GM23338 (cell line): Measurements from ENCODE around the gene CAMKV. TPM values are rescaled to one million over a fixed set of nuclear protein-coding genes. Genes with fewer than 3 reads are reported as not detected.
A peak's percentile ranks its signal among the peaks of the same experiment; 100 is the strongest.

Source experiments
- ATAC-seq: fragments of 200-7000 bp; cut with Tn5 transposase; 3 replicates; pipeline ENCODE4 v1.9.1; 2020
- DNase-seq: peaks from one replicate; pipeline ENCODE4 v3.0.0-alpha.2; 2015; ENCODE audit warnings: low spot score
- H2AFZ ChIP-seq: fragments of 200-600 bp; sonication (generic); 2 replicates; pipeline ENCODE4 v1.8.0; 2016; ENCODE audit warnings: antibody characterized with exemption, mild to moderate bottlenecking, moderate library complexity
- H3F3A ChIP-seq: fragments of 200-600 bp; sonication (generic); replicated peaks from 2 replicates; pipeline ENCODE4 v1.8.0; 2017; ENCODE audit warnings: antibody characterized with exemption, mixed run types, low read depth
- H3K27ac ChIP-seq: fragments of 200-600 bp; sonication (generic); 2 replicates; pipeline ENCODE4 v1.6.1; 2016; ENCODE audit warnings: low read depth
- H3K27me3 ChIP-seq: fragments of 200-600 bp; sonication (generic); 2 replicates; pipeline ENCODE4 v1.8.0; 2016; ENCODE audit warnings: mild to moderate bottlenecking, mixed run types, moderate library complexity; ENCODE audit not compliant: insufficient read depth
- H3K36me3 ChIP-seq: fragments of 200-600 bp; sonication (generic); 2 replicates; pipeline ENCODE4 v1.8.0; 2016; ENCODE audit warnings: mild to moderate bottlenecking; ENCODE audit not compliant: insufficient read depth
- H3K4me1 ChIP-seq: fragments of 200-600 bp; sonication (generic); 2 replicates; pipeline ENCODE4 v1.8.0; 2016; ENCODE audit warnings: mild to moderate bottlenecking, moderate library complexity; ENCODE audit not compliant: insufficient read depth
- H3K4me2 ChIP-seq: fragments of 200-600 bp; sonication (generic); 2 replicates; pipeline ENCODE4 v1.7.1; 2017; ENCODE audit warnings: mixed run types
- H3K4me3 ChIP-seq: fragments of 200-600 bp; sonication (generic); 2 replicates; pipeline ENCODE4 v1.6.1; 2016; ENCODE audit warnings: mixed run types
- H3K79me2 ChIP-seq: fragments of 200-600 bp; sonication (generic); replicated peaks from 2 replicates; pipeline ENCODE4 v1.8.0; 2017; ENCODE audit warnings: mild to moderate bottlenecking; ENCODE audit not compliant: insufficient read depth
- H3K9me2 ChIP-seq: fragments of 200-600 bp; sonication (generic); 2 replicates; pipeline ENCODE4 v1.8.0; 2017; ENCODE audit not compliant: insufficient read depth
- H4K20me1 ChIP-seq: fragments of 200-600 bp; sonication (generic); replicated peaks from 2 replicates; pipeline ENCODE4 v1.8.0; 2017; ENCODE audit warnings: mild to moderate bottlenecking; ENCODE audit not compliant: insufficient read depth
- H3K27ac Mint-ChIP-seq: 2 replicates; pipeline ENCODE4 v1.8.0; 2020; ENCODE audit warnings: inconsistent platforms, mild to moderate bottlenecking, moderate library complexity, mixed read lengths
- H3K27me3 Mint-ChIP-seq: 3 replicates; pipeline ENCODE4 v1.8.0; 2022; ENCODE audit warnings: low read depth, mild to moderate bottlenecking, moderate library complexity, mixed read lengths, inconsistent platforms; ENCODE audit not compliant: insufficient read depth, poor library complexity
- H3K36me3 Mint-ChIP-seq: 3 replicates; pipeline ENCODE4 v1.8.0; 2021; ENCODE audit warnings: low read depth, mild to moderate bottlenecking, inconsistent platforms, moderate library complexity, mixed read lengths
- H3K4me1 Mint-ChIP-seq: 3 replicates; pipeline ENCODE4 v1.8.0; 2020; ENCODE audit warnings: mild to moderate bottlenecking, inconsistent platforms, mixed read lengths
- H3K4me3 Mint-ChIP-seq: 3 replicates; pipeline ENCODE4 v1.8.0; 2021; ENCODE audit warnings: moderate library complexity, mild to moderate bottlenecking, inconsistent platforms, mixed read lengths
- H3K9me3 Mint-ChIP-seq: 3 replicates; pipeline ENCODE4 v1.8.0; 2020; ENCODE audit warnings: moderate library complexity, mild to moderate bottlenecking, inconsistent platforms, mixed read lengths
- CREB1 ChIP-seq: fragments of 250-450 bp; sonication (Bioruptor Pico); IDR thresholded peaks from 2 replicates; pipeline ENCODE4 v1.5.0; 2020; ENCODE audit warnings: low read depth, mild to moderate bottlenecking, moderate library complexity
- CTCF ChIP-seq, 2 experiments: fragments of 200-600 bp in 1 of 2; sonication (generic) in 1 of 2; conservative IDR thresholded peaks; 2 replicates each; pipeline versions ENCODE4 v1.5.1 to v1.6.1; 2016 to 2017; ENCODE audit warnings: antibody characterized with exemption in 2 of 2, low read depth in 2 of 2, mild to moderate bottlenecking in 2 of 2, moderate library complexity in 1 of 2
- ETS1 ChIP-seq: IDR thresholded peaks from 2 replicates; pipeline ENCODE4 v1.6.1; 2016; ENCODE audit warnings: antibody characterized with exemption
- EZH2 ChIP-seq: fragments of 200-600 bp; sonication (generic); IDR thresholded peaks from one replicate; pipeline ENCODE4 v1.8.0; 2017; ENCODE audit warnings: antibody characterized with exemption, mild to moderate bottlenecking, low read depth; ENCODE audit not compliant: unreplicated experiment
- EZH2phosphoT487 ChIP-seq: fragments of 200-600 bp; sonication (generic); IDR thresholded peaks from one replicate; pipeline ENCODE4 v1.8.1; 2018; ENCODE audit warnings: antibody characterized with exemption; ENCODE audit not compliant: unreplicated experiment
- NANOG ChIP-seq: IDR thresholded peaks from 2 replicates; pipeline ENCODE4 v1.6.1; 2016; ENCODE audit warnings: antibody characterized with exemption, borderline replicate concordance
- POLR2AphosphoS5 ChIP-seq: IDR thresholded peaks from 2 replicates; pipeline ENCODE4 v1.6.1; 2016; ENCODE audit warnings: antibody characterized with exemption, low read depth
- REST ChIP-seq: IDR thresholded peaks from one replicate; pipeline ENCODE4 v1.6.1; 2018; ENCODE audit warnings: antibody characterized with exemption; ENCODE audit not compliant: unreplicated experiment
- STAT1 ChIP-seq: IDR thresholded peaks from one replicate; pipeline ENCODE4 v1.6.1; 2016; ENCODE audit warnings: antibody characterized with exemption; ENCODE audit not compliant: unreplicated experiment
- ZNF114 ChIP-seq: fragments of 250-450 bp; sonication (Bioruptor Pico); IDR thresholded peaks from 2 replicates; pipeline ENCODE4 v1.5.0; 2020; ENCODE audit warnings: mild to moderate bottlenecking, moderate library complexity
- ZNF331 ChIP-seq: fragments of 250-450 bp; sonication (Bioruptor Pico); IDR thresholded peaks from 2 replicates; pipeline ENCODE4 v1.5.0; 2020; ENCODE audit warnings: low read depth, mild to moderate bottlenecking, moderate library complexity
- ZNF462 ChIP-seq: fragments of 250-450 bp; sonication (Bioruptor Pico); IDR thresholded peaks from 2 replicates; pipeline ENCODE4 v1.5.0; 2020; ENCODE audit warnings: mild to moderate bottlenecking, moderate library complexity
- polyA plus RNA-seq: library from polyadenylated mRNA; unstranded; fragments of >200 nt; fragmentation: Nextera tagmentation; extraction: Ambion mirVana; gene quantifications from 2 replicates; pipeline ENCODE4 v1.2.1, GENCODE V29; 2016
- total RNA-seq: library from RNA; depleted of rRNA; stranded (reverse); fragments of >200 nt; shearing (Covaris generic); gene quantifications from 2 replicates; pipeline ENCODE4 v1.2.3, GENCODE V29; 2014

Gene CAMKV
- total and polyA plus RNA-seq, 2 experiments from 2014 or later: 38.3 to 80.1 TPM

GRCh38 chr3:49903451-49904424 is 34.0 kb upstream of the CAMKV start, which contains the start of gene MST1R:
Gene MST1R (minus strand): TSS chr3:49903873. CDS start chr3:49903609, 264 bp downstream.
- H3K9me2 ChIP-seq: peaks cover 5% of the 10 kb centered on the region; the same call in 1 of the 2 replicates
- H3K4me2 ChIP-seq: peak within 1 kb of the TSS; percentile 70
- Mint-ChIP-seq H3K4me3 (peak within 1 kb of the TSS; percentile 69), H3K27ac (peak within 1 kb of the TSS; percentile 95), H3K27me3 (peaks cover 20% of the 10 kb centered on the region), H3K9me3 (no peaks in the 10 kb centered on the region), H3K4me1 (peaks cover 33% of the 10 kb centered on the region), H3K36me3 (no peaks in the 10 kb centered on the region)
- ATAC-seq (peak; percentile 87), DNase-seq (peak; percentile 98)
- no peaks in the 10 kb centered on the region for H3K79me2 ChIP-seq
- H2AFZ ChIP-seq: peak within 1 kb of the TSS; percentile 92
- H3K27ac ChIP-seq: peak within 1 kb of the TSS; percentile 91
- H4K20me1 ChIP-seq: no peaks in the 10 kb centered on the region
- H3K4me3 ChIP-seq: peak within 1 kb of the TSS; percentile 49
- H3K36me3 ChIP-seq: no peaks in the 10 kb centered on the region
- H3K27me3 ChIP-seq: no peaks in the 10 kb centered on the region
- peaks cover 25% of the 10 kb centered on the region for H3K4me1 ChIP-seq
- TF ChIP-seq EZH2 (no peak), CTCF (conservative IDR thresholded peaks at IDR 0.05; ENCODE audit: low read depth in 2 of 2) (no peak), EZH2phosphoT487 (no peak), ETS1 (no peak), POLR2AphosphoS5 (peak; percentile 77), ZNF462 (CRISPR knock-in tag) (no peak), REST (no peak), ZNF331 (CRISPR knock-in tag) (no peak), ZNF114 (CRISPR knock-in tag) (no peak), STAT1 (no peak), NANOG (no peak), CREB1 (CRISPR knock-in tag) (0 out of 2 replicates have a peak, but pooled peaks have one; percentile 40)
- peaks cover 10% of the 10 kb centered on the region for H3F3A ChIP-seq
